GM21786 (cell line): Measurements from ENCODE around the gene COPS8.

Experiments used
- ATAC-seq: cut with Tn5 transposase; IDR thresholded peaks from one replicate; pipeline ENCODE4 v1.9.1; 2021; ENCODE audit not compliant: unreplicated experiment

Gene COPS8

DNA sequence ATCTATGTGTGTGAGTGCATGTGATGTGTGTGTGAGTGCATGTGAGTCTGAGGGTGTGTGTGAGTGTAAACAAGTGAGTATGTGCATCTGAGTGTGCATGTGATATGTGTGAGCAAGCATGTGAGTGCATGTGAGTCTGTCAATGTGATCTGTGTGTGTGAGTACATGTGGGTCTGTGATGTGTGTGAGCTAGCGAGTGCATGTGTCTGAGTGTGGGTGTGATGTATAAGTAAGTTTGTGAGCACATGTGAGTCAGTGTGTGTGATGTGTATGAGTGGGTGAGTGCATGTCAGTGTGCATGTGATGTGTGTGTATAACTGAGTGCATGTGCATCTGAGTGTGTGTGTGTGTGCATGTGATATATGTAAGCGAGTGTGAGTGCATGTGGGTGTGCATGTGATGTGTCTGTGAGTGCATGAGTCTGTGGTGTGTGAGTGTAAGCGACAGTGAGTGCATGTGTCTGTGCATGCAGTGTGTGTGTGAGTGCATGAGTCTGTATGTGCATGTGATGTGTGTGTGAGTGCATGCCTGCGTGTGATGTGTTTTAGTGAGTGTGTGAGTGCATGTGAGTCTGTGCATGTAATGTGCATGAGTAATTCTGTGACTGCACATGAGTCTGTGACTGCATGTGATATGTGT, 44.1 kb downstream of the COPS8 start:
- ATAC-seq: no peak

DNA sequence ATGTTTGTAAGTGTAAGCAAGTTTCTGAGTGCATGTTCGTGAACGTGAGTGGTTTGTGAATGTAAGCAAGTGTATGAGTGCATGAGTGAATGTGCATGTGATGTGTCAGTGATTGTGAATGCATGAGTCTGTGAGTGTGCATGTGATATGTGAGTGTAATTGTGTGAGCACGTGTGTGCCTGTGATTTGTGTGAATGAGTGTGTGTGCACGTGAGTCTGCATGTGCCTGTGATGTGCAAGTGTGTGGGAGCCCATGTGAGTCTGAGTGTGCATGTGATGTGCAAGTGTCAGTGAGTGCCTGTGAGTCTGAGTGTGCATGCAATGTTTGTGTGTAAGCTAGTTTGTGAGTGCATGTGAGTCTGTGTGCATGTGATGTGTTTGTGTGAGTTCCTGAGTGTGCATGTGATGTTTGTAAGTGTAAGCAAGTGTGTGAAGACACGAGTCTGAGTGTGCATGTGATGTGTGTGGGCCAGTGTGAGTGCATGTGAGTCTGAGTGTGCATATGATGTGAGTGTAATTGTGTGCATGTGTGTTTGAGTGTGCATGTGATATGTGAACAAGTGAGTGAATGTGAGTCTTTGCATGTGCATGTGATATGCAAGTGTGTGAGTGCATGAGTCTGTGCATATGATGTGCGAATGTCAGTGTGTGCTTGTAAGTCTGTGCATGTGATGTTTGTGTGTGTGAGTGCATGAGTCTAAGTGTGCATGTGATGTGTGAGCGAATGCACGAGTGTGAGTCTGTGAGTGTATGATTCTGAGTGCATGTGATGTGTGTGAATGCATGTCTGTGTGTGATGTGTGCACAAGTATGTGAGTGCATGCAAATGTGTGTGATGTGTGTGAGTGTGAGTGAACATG, 45.1 kb downstream of the COPS8 start:
- no peak for ATAC-seq

DNA sequence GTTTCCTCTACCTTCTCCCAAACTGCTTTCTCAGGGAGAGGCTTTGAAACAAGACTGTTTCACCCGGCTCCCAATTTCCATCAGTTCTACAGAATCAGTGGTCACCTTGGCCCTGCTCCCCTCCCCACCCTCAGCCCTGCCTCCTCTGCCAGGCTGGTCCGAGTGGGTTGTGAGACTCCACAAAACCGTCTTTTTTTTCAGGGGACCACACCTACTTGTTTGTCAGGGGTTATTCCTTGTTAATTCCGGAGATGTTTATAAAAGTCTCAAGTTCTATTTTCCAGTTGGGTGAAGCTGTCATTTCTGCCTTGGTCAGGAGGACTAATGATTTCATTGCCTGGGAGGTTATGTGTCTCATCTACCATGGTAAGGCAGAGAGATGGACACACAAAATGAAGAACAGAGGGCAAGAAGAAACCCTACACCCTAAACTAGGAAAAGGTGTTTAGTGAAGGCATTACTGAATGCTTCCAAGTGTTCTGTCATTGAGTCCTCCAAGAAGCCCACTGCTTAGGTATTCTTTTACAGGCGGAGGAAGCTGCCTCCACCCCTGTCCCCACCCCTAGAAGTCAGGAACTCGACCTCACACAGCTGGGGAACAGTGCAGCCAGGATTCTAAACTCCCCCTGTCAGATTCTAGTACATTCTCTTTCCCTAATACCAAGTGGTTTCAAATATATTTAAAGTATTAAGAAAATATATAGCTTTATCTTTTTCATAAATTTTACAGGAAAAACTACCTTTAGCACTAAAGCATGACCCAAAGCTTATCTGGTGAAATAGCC, 46.3 kb downstream of the COPS8 start:
- no peak for ATAC-seq

DNA sequence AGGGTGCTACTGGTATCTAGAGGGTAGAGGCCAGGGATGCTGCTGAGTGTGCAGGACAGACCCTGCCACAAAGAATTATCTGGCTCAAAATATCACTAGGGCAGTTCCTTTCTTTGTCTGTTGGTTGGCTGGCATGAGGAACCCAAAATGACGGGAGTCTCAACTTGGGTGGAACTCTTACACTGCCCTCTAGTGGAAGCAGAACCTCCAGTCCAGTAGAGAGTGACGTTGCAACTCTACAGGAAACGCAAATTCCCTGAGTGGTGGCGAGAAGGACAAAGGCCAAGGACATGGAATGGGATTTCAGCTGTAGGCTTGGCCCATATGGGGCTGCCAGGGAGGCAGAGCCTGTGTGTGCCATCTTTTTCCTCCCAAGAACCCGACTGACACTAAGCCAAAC, 47.1 kb downstream of the COPS8 start:
- ATAC-seq: no peak

- ATAC-seq: no peak
Measured at GRCh38 chr2:237134321-237135230, 48.9 kb downstream of the COPS8 start.

DNA sequence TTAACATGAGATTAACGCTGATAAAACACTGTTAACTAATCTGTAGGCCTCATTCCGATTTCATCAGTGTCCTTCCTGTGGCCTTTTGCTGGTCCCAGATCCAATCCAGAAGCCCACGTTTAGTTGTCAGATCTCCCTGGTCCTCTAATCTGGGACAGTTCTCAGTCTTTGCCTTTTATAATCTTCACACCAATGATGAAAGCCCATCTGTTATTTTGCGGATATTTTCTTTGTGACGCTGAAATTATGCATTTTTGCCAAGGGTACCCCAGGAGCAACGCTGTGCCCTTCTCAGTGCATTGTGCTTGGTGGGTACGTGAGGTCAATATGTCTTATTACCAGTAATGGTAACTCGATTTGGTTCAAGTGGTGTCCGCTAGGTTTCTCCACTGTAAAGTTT, 51.1 kb downstream of the COPS8 start:
- ATAC-seq: no peak

GRCh38 chr2:237137626-237138323, 52.1 kb downstream of the COPS8 start:
- ATAC-seq: no peak

DNA sequence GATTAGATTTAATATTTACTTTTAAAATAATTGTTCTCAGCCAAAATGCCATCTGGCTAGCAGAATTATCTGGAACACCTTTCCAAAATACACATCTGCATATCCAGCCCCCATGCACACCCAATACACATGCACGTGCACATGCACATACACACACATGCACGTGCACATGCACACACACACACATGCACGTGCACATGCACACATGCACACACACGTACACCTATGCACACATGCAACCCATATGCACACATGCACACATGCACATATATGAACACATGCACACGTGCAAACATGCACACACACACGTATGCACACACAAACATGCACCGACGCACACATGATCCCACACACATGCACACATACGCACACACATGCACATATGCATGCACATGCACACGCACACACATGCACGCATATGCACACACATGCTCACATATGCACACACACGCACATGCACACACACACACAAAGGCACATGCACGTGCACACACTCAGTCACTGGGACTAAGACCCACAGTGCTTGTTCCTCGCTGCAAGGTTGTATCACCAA, 53.5 kb downstream of the COPS8 start:
- ATAC-seq: no peak

GRCh38 chr2:237140689-237141285, 55.1 kb downstream of the COPS8 start:
- ATAC-seq: no peak

- no peak for ATAC-seq
Measured at GRCh38 chr2:237141571-237142051, 55.9 kb downstream of the COPS8 start.

GRCh38 chr2:237143118-237143517, 57.4 kb downstream of the COPS8 start:
- ATAC-seq: no peak

- ATAC-seq: no peak
Measured at GRCh38 chr2:237143676-237144440, 58.2 kb downstream of the COPS8 start.

GRCh38 chr2:237144516-237144915, 58.8 kb downstream of the COPS8 start:
- ATAC-seq: no peak

GRCh38 chr2:237147317-237147716, 61.6 kb downstream of the COPS8 start:
- ATAC-seq: no peak

DNA sequence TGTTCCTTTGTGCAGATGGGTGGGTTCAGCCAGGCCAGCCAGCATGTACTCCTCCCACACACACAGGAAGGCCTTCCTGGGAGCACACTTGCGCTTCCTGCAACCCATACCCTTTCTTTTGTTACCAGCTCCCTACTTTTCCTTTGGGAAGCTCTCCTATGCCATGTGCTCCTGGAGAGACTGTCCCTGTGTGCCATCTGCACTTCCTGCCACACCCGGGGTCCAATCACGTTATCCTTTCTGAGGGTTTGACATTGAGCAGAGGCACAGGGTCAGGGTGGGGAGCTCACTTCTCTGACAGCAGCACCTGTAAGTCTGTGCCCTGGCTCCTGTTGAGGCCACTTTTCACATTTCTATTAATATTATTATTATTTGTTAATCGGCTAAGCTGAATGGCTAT, 62.9 kb downstream of the COPS8 start:
- ATAC-seq: no peak

- ATAC-seq: no peak
Measured at GRCh38 chr2:237149425-237149824, 63.7 kb downstream of the COPS8 start.
